ENCODE data around the gene HSPA1L.

HSPA1L gene

GRCh38 chr6:31768363-31769257 is 46.5 kb downstream of the HSPA1L start:
- H3K36me3 Mint-ChIP-seq (ENCODE audit: low read depth), result no peaks in the 10 kb centered on the region
- H3K4me3 Mint-ChIP-seq, result no peak overlapping the region
- H3K27ac Mint-ChIP-seq, result no peak overlapping the region
- TF ChIP-seq, protein P1, sequence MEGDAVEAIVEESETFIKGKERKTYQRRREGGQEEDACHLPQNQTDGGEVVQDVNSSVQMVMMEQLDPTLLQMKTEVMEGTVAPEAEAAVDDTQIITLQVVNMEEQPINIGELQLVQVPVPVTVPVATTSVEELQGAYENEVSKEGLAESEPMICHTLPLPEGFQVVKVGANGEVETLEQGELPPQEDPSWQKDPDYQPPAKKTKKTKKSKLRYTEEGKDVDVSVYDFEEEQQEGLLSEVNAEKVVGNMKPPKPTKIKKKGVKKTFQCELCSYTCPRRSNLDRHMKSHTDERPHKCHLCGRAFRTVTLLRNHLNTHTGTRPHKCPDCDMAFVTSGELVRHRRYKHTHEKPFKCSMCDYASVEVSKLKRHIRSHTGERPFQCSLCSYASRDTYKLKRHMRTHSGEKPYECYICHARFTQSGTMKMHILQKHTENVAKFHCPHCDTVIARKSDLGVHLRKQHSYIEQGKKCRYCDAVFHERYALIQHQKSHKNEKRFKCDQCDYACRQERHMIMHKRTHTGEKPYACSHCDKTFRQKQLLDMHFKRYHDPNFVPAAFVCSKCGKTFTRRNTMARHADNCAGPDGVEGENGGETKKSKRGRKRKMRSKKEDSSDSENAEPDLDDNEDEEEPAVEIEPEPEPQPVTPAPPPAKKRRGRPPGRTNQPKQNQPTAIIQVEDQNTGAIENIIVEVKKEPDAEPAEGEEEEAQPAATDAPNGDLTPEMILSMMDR (IDR thresholded peaks at IDR 0.05; ENCODE audit: unreplicated experiment in 3 of 3), result no peak
- H3K9me3 Mint-ChIP-seq, result no peaks in the 10 kb centered on the region
- H3K27me3 Mint-ChIP-seq (ENCODE audit: low read depth), result no peaks in the 10 kb centered on the region
- H3K4me1 Mint-ChIP-seq, result peaks cover 10% of the 10 kb centered on the region

GRCh38 chr6:31767096-31767645 is 47.9 kb downstream of the HSPA1L start:
- Mint-ChIP-seq H3K4me3 (no peak overlapping the region), H3K9me3 (no peaks in the 10 kb centered on the region), H3K27ac (no peak overlapping the region), H3K27me3 (ENCODE audit: low read depth) (no peaks in the 10 kb centered on the region), H3K36me3 (ENCODE audit: low read depth) (peaks cover 1% of the 10 kb centered on the region), H3K4me1 (peaks cover 15% of the 10 kb centered on the region)
- TF ChIP-seq, protein P1 (IDR thresholded peaks at IDR 0.05; ENCODE audit: unreplicated experiment in 3 of 3), result no peak

DNA sequence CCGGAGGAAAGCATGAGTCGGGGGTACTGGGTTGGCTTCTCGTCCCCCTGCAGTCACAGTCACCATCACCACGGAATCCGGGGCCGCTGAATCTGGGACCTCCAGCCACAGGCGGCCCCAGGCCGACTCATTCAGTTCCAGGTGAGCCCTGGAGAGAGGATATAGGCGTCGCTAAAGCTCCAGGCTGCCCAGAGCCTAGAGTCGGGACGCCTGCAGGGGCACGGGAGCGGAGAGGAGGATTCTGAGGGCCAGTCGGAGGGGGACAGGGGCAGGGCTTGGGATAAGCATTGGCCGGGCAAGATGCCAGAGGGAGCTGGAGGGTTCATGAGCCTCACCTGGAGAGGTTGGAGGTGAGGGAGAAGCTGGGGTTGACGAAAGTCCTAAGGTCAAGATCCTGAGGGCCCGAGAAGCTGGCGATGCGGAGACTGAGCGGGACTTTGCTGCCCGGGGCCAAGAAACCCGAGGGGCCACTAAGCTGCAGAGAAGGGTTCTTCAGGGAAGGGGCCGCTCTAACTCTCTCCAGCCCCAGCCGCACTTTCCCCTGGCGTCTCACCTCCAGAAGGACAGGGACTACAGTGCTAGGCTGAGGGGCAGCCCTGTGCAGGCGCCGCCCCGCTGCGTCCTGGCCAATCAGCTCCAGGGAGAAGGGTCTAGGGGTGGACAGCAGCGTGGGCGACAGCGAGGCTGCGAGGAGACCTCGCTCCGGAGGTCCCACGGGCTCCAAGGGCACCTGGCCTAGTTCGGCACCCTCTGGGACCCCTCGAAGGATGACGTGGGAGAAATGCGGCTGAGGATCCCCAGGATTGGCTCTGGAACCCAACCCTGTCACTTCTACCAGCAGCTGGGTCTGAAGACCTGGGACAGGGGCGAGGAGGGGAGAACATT is 48.9 kb downstream of the HSPA1L start:
- Mint-ChIP-seq H3K9me3 (no peaks in the 10 kb centered on the region), H3K36me3 (ENCODE audit: low read depth) (peaks cover 5% of the 10 kb centered on the region), H3K27ac (no peak overlapping the region), H3K4me1 (peaks cover 15% of the 10 kb centered on the region), H3K4me3 (peak overlapping the region in 1 of 3 experiments; percentile 40), H3K27me3 (ENCODE audit: low read depth) (no peaks in the 10 kb centered on the region)
- TF ChIP-seq, protein P1 (IDR thresholded peaks at IDR 0.05; ENCODE audit: unreplicated experiment in 3 of 3), result no peak

- H3K4me1 Mint-ChIP-seq, result peaks cover 15% of the 10 kb centered on the region
- TF ChIP-seq, protein P1 (IDR thresholded peaks at IDR 0.05; ENCODE audit: unreplicated experiment in 3 of 3), result no peak
Observed at GRCh38 chr6:31765559-31765909, 49.5 kb downstream of the HSPA1L start.

GRCh38 chr6:31764198-31764597 is 50.9 kb downstream of the HSPA1L start:
- peaks cover 16% of the 10 kb centered on the region for H3K36me3 Mint-ChIP-seq (ENCODE audit: low read depth)
- H3K27me3 Mint-ChIP-seq (ENCODE audit: low read depth), result no peaks in the 10 kb centered on the region
- peak overlapping the region; percentile 76 to 90 (median 87) for H3K27ac Mint-ChIP-seq
- TF ChIP-seq, protein P1 (IDR thresholded peaks at IDR 0.05; ENCODE audit: unreplicated experiment in 3 of 3), result no peak
- H3K9me3 Mint-ChIP-seq, result no peaks in the 10 kb centered on the region
- H3K4me1 Mint-ChIP-seq, result peaks cover 15% of the 10 kb centered on the region
- H3K4me3 Mint-ChIP-seq, result no peak overlapping the region

More at GRCh38 chr6:31765559-31765909, 49.5 kb downstream of the HSPA1L start:
- peak overlapping the region in 1 of 3 experiments; percentile 36 for H3K4me3 Mint-ChIP-seq
- no peaks in the 10 kb centered on the region for H3K9me3 Mint-ChIP-seq
- peaks cover 10% of the 10 kb centered on the region for H3K36me3 Mint-ChIP-seq (ENCODE audit: low read depth)
- no peaks in the 10 kb centered on the region for H3K27me3 Mint-ChIP-seq (ENCODE audit: low read depth)
- H3K27ac Mint-ChIP-seq, result no peak overlapping the region

Measured in nephron (organoid).